Measurements from ENCODE around the gene KCNH2.

The KCNH2 gene

GRCh38 chr7:150903606-150904005 lies 74.5 kb downstream of the KCNH2 start:
- Histone ChIP-seq H3K4me3 (no peak overlapping the region), H3K27ac (no peak overlapping the region)
- no peak for TF ChIP-seq CTCF (IDR thresholded peaks at IDR 0.05)
- no peak for DNase-seq (ENCODE audit: low spot score)

GRCh38 chr7:150902078-150903033 lies 75.8 kb downstream of the KCNH2 start:
- no peak for TF ChIP-seq CTCF (IDR thresholded peaks at IDR 0.05)
- Histone ChIP-seq H3K27ac (no peak overlapping the region), H3K4me3 (no peak overlapping the region)
- no peak for DNase-seq (ENCODE audit: low spot score)

- no peak overlapping the region for H3K27ac ChIP-seq
- no peak overlapping the region for H3K4me3 ChIP-seq
- no peak for DNase-seq (ENCODE audit: low spot score)
- no peak for TF ChIP-seq CTCF (IDR thresholded peaks at IDR 0.05)
Measured at GRCh38 chr7:150901160-150902035, 76.7 kb downstream of the KCNH2 start.

GRCh38 chr7:150900675-150901074 lies 77.4 kb downstream of the KCNH2 start:
- no peak overlapping the region for H3K4me3 ChIP-seq
- no peak for DNase-seq (ENCODE audit: low spot score)
- TF ChIP-seq CTCF (IDR thresholded peaks at IDR 0.05), result no peak
- H3K27ac ChIP-seq, result no peak overlapping the region

- H3K27ac ChIP-seq, result no peak overlapping the region
- no peak overlapping the region for H3K4me3 ChIP-seq
- peak; percentile 95 for TF ChIP-seq CTCF (IDR thresholded peaks at IDR 0.05)
- no peak for DNase-seq (ENCODE audit: low spot score)
Measured at GRCh38 chr7:150898475-150899011, 79.6 kb downstream of the KCNH2 start.

- no peak overlapping the region for H3K27ac ChIP-seq
Measured at GRCh38 chr7:150897502-150898474, 80.3 kb downstream of the KCNH2 start.

More at GRCh38 chr7:150897502-150898474, 80.3 kb downstream of the KCNH2 start:
- DNase-seq (ENCODE audit: low spot score), result no peak
- no peak overlapping the region for H3K4me3 ChIP-seq
- TF ChIP-seq CTCF (IDR thresholded peaks at IDR 0.05), result no peak
